HG03025 (cell line): ENCODE data around the gene FKBP8.
A peak's percentile ranks its signal among the peaks of the same experiment; 100 is the strongest.
"Not testable (repeated sequence)": the region's sequence is repeated elsewhere in the genome, so short reads cannot be mapped to it uniquely, and the experiment has no call there.

Experiments
- ATAC-seq: cut with Tn5 transposase; IDR thresholded peaks from one replicate; pipeline ENCODE4 v1.9.1; 2021; ENCODE audit warnings: mild to moderate bottlenecking, moderate library complexity; ENCODE audit not compliant: unreplicated experiment, low FRiP score

The FKBP8 gene

DNA sequence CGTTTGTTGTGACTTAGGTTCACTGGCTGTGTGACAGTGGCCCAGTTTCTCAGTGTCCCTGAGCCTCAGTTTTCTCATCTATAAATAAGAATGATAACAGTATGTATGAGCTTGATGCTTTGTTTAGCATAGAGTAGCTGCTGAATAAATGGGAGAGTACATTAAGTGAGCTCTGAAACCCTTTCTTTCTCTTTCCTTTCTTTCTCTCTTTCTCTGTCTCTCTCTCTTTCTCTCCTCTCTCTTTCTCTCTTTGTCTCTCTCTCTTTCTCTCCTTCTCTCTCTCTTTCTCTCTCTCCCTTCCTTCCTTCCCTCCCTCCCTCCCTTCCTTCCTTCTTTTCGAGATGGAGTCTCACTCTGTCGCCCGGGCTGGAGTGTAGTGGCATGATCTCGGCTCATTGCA is 16.3 kb upstream of the FKBP8 start:
- ATAC-seq: no peak

DNA sequence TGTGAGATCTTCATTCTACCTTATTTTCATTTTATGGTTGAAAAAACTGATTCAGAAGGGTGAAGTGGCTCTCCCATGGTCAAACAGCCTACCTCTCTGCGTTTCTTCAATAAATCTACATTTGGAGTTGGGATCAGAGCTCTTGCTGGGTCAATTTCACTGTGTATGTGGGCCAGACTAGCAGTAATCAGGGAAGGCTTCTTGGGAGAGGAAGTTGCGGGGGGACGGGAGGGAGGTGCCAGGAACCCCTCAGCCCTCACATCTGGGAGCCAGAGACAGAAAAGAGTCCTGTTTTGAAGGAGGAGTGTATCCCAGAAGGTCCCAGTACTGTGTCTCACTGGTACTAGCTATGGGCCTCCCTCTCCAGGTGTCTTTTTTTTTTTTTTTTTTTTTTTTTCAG is 15.2 kb upstream of the FKBP8 start:
- no peak for ATAC-seq

DNA sequence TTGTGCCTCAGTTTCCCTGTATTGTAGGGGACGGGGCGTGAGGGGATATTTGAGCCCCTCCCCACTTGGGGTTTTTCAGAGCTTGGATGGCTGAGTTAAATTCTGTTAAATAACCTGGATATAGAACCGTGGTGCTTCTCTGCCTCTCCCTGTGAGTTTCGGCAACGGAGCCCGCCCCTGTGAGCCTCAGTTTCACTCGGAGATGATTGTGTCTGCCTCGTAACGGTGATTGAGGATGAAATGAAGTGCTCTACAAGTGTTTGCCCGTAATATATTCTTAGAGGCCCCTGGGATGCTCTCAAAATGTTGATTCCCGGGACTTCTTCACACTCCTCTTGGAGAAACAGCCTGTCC is 14.8 kb upstream of the FKBP8 start:
- no peak for ATAC-seq

DNA sequence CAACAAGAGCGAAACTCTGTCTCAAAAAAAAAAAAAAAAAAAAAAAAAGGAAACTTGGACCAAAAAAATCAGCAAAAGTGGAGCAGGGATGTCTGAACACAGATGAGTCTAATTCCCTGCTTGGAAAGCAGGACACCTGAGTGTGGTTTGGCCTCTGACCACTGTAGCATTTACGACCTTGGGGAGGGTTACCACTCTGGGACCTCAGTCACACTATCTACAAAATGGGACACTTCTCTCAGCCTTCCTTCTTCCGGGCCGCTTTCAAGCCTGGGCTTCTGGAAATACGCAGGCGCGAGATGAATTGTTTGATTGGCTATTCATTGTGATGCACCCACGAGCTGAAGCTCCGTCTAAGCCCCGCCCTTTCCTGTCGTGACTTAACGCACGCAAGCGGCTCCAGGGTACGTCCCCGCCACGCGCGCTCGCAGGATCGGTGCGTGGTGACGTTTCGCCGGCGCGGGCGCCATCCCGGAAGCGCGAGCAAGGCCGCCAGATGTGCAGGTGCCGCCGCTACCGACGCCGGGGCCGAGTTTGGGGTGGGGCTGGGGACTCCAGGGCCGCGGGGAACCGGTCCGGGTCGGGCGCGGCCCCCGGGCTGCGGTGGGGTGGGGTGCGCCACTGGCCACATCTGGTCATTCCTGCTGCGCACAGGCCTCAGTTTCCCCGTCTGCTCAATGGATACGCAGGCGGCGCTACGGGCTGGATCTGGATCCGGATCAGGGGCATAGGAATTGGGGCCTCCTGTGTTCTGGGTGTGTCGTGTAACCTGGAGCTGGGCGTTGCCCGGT is 14.2 kb upstream of the FKBP8 start, which contains the start of gene KXD1:
KXD1 (plus strand) TSS at position 460 of the 791 bp plus-strand sequence. CDS start 4,187 bp downstream, outside the sequence.
- peak; percentile 78 for ATAC-seq

DNA sequence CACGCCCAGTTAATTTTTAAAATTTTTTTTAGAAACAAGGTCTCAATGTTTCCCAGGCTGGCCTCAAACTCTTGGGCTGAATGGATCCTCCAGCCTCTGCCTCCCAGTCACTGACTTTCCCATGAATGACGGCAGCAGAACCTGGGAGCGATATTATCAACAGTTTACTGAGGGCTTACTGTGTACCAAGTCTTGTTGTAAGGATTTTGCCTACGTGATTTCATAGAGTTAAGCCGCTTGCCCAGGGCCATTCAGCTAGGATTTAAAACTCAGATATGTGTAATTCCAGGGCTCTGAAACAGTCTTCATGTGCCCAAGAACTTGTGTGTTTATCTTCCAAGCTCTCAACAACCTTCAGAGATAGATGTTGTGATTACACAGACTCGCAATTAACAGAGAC is 8.3 kb upstream of the FKBP8 start:
- no peak for ATAC-seq

DNA sequence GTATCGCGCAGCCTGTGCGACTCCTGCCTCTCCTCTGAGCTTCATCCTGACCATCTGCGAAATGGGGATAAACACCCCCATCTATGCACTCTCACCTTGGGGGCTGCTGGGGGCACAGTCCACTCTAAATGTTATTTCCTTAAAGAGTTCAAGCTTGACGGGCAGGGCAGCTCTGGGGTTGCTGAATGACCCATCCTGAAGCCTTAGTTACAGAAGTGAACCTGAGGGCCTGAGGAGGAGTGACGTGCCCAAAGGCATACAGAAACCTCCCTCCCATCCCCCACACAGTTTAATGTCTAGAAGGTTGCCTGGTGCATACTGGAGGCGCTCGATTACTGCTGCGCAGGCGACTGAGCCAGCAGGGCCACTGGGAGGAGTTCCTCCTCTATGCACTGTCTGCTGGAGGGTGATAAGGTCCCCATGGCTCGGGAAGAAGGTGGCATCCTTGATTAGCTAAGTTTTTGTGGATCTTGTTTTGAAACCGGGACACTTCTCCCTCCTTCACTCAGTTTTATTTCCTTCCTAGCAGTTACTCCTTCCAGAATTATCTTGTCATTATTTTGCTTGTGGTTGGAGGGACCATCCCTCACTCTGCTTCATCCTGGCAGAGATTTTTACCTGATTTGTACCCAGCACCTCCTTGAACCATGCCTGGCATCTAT is 572 bp upstream of the FKBP8 start:
- ATAC-seq: peak; percentile 32

DNA sequence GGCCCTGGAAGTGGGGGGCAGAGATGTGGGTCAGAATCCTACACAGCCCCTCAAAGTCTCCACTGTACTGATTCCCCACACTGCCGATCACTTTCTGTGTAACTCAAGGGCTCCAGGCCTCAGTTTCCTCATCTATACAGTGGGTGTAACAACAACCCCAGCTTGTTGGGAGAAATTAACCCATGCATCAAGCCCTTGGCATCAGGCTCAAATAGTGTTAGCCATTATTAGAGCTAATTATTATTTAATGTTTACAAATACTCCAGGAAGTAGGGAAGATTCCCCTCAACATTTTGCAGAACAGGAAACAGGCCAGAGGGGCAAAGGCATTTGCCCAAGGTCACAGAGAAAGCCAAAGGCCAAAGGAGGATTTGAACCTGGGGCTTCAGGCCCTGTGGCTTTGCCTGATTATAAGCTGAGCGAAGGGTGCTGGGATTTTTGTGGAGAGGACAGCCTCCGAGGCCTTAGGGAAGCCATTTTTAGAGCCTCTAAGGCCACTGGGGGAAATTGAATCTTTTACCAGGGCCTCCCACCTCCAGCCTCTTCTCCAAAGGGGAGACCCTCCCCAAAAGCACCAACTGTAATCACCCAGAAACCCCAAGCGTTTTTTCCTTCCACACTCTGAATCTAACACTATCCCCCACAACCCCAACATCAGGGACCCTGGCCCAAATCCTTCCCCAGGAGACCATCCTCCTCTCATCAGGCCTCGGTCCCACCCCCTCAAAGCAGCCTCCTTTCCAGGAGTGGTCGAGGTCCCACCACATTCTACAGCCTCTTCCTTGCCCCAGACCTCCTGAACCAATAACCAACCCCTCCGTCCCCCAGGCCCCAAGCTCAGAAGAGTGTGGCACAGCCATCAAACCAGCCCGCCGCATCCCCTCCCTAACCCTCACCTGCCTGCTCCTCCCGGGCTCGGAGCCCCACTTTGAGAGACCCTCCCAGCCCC is 1.1 kb downstream of the FKBP8 start:
- ATAC-seq: no peak

DNA sequence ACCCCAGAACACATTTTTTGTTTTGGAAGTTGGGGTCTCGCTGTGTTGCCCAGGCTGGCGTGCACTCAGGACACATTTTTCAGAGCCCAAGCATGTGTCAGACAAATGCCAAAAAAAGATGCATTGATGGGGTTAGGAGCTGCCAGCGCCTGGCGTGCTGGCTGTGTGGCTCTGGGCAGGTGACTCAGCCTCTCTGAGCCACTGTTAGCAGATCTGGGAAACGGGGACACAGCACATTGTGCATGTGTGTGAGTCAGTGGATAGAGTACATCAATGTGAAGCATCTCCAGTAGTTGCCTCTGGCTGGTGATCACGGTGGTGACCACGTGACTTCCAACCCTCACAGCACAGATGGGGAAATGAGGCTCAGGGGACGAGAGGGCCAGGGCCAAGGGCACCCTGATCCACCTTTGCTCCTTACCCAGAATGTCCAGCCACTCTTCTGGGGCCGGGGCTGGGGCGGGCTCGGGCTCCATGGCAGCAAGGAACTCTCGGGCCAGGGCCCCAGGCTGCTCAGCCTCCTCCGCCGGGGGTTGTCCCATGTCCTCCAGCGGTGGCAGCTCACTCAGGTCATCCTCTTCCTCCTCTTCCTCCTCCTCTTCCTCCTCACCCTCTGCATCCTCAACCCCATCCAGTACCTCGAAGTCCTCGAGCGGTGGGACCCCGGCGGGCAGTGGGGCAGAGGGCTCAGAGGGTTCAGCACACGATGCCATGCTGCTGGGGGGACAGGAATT is 1.9 kb downstream of the FKBP8 start:
- no peak for ATAC-seq

DNA sequence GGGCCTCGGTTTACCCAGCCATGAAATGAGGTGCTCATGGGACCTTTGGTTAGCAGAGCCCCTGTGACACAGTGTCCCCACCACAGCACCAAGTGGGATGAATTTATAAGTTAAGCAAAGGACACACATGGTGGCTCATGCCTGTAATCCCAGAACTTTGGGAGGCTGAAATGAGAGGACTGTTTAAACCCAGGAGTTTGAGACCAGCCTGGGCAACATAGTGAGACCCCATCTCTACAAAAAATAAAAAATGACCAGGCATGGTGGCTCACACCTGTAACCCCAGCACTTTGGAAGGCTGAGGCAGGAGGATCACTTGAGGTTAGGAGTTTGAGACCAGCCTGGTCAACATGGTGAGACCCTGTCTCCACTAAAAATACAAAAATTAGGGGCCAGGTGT is 3.2 kb downstream of the FKBP8 start:
- not testable (repeated sequence) for ATAC-seq

DNA sequence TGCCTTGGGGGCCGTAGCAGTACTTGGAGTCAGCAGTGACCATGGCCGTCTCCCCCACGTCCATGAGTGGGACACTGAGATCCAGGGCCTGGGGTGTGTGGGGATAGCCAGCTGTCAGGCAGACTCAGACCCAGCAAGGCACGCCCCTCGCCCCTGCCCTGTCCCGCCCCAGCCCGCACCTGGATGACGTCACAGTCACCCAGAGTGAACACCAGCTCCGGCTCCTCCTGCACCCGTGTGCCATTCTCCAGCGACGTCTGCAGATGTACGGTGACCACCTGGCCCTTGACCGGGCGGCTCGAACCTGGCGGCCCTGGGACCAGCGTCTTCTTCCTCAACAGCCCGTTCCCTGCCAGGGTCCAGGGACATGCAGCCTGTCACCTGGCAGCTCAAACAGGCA is 4.0 kb downstream of the FKBP8 start:
- ATAC-seq: no peak

DNA sequence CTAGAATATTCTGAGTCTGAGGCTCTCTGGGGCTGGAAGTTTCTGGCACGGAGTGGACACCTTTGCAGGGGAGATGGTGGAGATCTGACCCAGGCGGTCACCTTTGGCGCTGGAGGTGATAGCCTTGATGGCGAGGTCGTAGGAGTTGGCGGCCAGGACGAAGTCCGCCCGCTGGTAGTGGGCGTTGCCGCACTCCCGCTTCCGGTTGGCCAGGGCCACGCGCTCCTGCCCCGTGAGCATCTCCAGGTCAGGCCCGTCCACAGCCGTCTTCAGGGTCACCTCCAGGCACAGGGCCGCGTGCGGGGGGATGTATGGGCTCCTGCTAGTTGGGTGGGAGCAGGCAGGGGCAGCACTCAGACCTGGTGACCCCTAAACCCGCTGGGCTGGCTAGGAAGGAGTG is 5.3 kb downstream of the FKBP8 start:
- no peak for ATAC-seq

DNA sequence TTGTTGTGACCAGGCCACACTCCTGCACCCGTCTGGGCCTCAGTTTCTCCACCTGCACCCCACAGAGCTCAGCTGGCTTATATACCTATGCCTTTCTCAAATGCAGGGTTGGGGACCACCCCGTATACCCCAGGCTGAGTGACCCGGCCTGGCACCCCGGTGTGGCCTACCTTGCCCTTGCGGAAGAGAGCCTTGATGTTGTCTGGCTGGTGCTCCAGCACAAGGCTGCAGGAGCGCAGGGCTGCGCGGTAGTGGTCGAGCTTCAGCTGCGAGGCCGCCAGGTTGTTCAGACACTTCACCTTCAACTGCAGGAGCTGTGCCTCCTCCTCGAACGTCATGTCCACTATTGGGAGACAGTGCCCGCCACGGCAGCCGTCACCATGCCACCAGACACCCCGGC is 5.9 kb downstream of the FKBP8 start:
- ATAC-seq: no peak

DNA sequence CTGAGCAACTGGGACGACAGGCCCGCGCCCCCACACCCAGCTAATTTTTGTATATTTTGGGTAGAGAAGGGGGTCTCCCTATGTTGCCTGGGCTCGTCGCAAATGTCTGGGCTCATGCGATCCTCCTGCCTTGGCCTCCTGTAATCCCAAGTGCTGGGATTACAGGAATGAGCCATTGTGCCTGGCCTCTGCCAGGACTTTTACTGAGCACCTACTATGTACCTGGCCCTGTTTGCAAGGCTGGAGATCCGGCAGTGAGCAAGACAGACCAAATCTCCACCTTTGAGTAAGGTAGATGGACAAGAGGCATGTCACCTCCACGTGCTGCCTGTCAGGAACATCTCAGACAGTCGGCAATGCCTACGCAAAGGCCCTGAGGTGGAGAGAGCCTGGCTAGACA is 6.9 kb downstream of the FKBP8 start:
- ATAC-seq: no peak

DNA sequence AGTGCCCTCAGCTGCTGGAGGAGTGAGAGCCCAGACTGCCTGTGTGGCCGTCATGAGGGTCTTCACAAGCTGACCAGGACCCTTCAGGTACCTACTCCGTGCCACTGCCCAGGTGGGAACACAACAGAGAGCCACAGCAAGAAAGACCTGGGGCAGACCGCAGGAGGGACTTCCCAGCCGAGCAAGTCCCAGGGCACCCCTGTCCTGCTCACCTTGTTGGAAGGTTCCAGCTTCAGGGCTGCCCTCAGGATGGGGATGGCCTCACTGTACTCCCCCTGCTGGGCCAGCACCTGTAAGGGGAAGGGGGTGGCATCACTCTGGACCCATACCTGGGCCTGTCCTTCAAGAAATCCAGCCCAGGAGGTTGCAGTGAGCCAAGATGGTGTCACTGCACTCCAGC is 10.3 kb downstream of the FKBP8 start:
- no peak for ATAC-seq

DNA sequence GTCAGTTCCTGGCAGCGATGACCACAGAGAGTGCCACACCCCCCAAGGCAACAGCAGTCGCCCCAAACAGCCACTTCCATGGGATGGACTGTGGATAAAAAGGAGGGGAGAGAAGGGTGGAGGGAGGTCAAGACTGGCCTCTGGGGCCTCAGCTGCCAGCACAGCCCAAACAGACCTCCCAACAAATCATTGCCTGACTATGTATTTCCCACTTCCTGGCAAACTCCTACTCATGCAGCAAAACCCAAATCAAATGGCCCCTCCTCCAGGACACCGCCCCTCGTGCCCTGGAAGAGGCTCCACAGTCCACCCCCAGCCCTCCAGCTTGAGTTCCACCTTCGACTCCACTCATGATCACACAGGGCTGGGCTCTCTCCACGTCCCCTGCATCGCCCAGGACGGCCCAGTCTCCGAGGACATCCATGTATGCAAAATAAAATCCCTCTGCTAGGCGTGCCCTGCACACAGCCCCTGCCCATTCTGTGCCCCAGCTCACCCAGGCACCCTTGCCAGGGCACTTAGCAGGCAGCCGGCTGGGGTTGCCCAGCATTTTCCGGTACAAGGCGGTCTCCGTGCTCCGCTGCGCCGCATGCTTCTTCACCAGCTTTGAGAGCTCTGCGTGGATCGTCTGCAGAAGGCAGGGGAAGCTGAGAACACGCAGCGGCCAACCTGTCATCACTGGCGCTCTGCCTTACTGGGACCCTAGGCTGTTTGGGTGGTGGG is 11.0 kb downstream of the FKBP8 start:
- no peak for ATAC-seq

DNA sequence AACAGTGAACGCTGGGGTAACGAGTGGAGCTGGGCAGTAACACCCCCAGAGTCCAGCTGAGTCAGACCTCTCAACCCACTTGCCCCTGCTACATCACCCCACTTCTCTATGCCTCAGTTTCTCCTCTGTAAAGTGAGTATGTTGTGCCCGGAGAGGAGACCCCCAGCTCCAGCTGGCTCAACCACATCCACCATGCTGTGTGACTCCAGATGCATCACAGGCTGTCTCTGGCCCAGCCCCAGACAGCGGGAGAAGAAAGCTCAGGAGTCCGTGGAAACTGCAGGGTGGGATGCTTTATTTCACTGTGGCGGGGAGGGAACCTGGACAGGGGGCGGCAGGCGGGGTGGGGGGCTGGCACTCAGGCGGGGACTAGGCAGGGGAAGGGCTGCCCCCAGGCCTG is 11.9 kb downstream of the FKBP8 start:
- no peak for ATAC-seq

DNA sequence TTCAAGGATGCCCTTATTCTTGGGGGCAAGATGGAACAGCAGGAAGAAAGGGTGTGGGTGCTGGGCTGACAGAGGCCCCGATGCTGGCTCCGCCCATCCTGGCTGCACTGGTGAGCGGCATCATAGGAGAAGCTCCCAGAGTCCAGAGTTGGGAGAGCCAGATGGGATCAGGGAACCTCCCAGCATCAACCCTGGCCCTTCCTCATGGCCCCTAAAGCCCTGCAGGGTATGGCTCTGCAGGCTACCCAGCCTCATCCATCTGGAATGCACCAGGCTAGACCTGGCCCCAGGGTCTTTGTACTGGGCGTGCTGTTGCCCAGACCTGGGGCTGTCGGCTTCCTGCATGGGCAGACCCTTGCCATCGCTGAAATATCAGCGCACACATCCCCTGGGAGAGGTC is 13.6 kb downstream of the FKBP8 start:
- no peak for ATAC-seq

DNA sequence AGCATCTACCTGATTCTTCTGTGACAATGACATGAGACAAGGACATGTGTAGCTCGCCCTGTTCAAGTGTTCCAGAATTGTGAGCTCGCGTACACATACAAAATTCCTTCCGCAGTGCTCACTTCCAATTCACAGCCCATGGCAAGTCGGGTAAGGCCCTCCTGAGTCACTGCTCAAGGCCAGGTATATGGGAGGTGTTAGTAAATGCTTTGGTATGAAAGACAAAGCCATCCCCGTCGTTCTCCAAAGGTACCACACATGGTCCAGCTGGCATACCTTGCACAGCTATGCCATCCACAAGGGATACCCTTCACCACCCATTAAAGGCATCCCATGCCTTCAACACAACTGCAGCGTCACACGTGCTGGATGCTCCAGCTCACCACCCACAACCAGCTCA is 17.1 kb downstream of the FKBP8 start:
- ATAC-seq: no peak

DNA sequence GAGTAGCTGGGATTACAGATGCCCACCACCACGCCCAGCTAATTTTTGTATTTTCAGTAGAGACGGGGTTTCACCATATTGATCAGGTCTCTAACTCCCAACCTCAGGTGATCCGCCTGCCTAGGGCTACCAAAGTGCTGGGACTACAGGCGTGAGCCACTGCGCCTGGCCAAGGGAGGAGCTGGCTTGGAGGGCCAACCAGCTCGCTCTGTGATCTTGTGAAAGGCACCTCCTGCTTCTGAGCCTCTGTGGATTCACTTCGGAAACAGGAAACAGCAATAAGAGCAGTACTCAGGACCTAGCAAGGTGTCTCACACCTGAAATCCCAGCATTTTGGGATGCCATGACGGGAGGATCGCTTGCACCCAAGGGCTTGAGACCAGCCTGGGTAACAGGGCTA is 19.5 kb downstream of the FKBP8 start:
- no peak for ATAC-seq
